Measurements from ENCODE around the gene PHF21A.
"Not testable (repeated sequence)": the region's sequence is repeated elsewhere in the genome, so short reads cannot be mapped to it uniquely, and the experiment has no call there.

Gene PHF21A

GRCh38 chr11:46119352-46120216 is 1.7 kb downstream of the PHF21A start:
- DNase-seq = no peak

- DNase-seq = no peak
Observed at GRCh38 chr11:46118702-46119351, 2.4 kb downstream of the PHF21A start.

GRCh38 chr11:46117842-46118241 is 3.4 kb downstream of the PHF21A start:
- no peak for DNase-seq

GRCh38 chr11:46116712-46117037 is 4.6 kb downstream of the PHF21A start:
- DNase-seq = not testable (repeated sequence)

- no peak for DNase-seq
Observed at GRCh38 chr11:46116007-46116711, 5.1 kb downstream of the PHF21A start.

GRCh38 chr11:46114961-46115360 is 6.3 kb downstream of the PHF21A start:
- no peak for DNase-seq

- no peak for DNase-seq
Observed at GRCh38 chr11:46114378-46114777, 6.9 kb downstream of the PHF21A start.

- no peak for DNase-seq
Observed at GRCh38 chr11:46112961-46113607, 8.2 kb downstream of the PHF21A start.

GRCh38 chr11:46108751-46109150 is 12.5 kb downstream of the PHF21A start:
- DNase-seq = no peak

- no peak for DNase-seq
Observed at GRCh38 chr11:46107780-46108179, 13.5 kb downstream of the PHF21A start.

- no peak for DNase-seq
Observed at GRCh38 chr11:46107408-46107718, 13.9 kb downstream of the PHF21A start.

GRCh38 chr11:46106530-46107407 is 14.5 kb downstream of the PHF21A start:
- DNase-seq = no peak

- no peak for DNase-seq
Observed at GRCh38 chr11:46105926-46106325, 15.3 kb downstream of the PHF21A start.

- no peak for DNase-seq
Observed at GRCh38 chr11:46105134-46105628, 16.1 kb downstream of the PHF21A start.

GRCh38 chr11:46102843-46103242 is 18.4 kb downstream of the PHF21A start:
- no peak for DNase-seq

- no peak for DNase-seq
Observed at GRCh38 chr11:46100670-46101069, 20.6 kb downstream of the PHF21A start.

- no peak for DNase-seq
Observed at GRCh38 chr11:46099963-46100316, 21.3 kb downstream of the PHF21A start.

GRCh38 chr11:46090375-46090774 is 30.9 kb downstream of the PHF21A start:
- no peak for DNase-seq

GRCh38 chr11:46079662-46080061 is 41.6 kb downstream of the PHF21A start:
- no peak for DNase-seq

- no peak for DNase-seq
Observed at GRCh38 chr11:46075928-46076327, 45.3 kb downstream of the PHF21A start.

- DNase-seq = no peak
Observed at GRCh38 chr11:46075168-46075567, 46.1 kb downstream of the PHF21A start.

GRCh38 chr11:46073632-46074031 is 47.6 kb downstream of the PHF21A start:
- DNase-seq = no peak
